Melanocyte of skin (primary cell): ENCODE measurements around the gene CSMD2. TPM values are rescaled to one million over a fixed set of nuclear protein-coding genes. Genes with fewer than 3 reads are reported as not detected.

Experiments used
- small RNA-seq, 2 donors: library from RNA; depleted of rRNA; stranded (forward); fragments of <200 nt; gene quantifications; one replicate each; pipeline ENCODE3, GENCODE V24; 2012
- total RNA-seq, 2 donors: library from RNA; depleted of rRNA; stranded (reverse); fragments of >200 nt; gene quantifications; 2 replicates each; pipeline ENCODE4 v1.2.3, GENCODE V29; 2012

Gene CSMD2
- total RNA-seq, result not detected

GRCh38 chr1:34164771-34165391 is at the start of gene CSMD2:
TSS of gene CSMD2 (minus strand) at chr1:34165230. CDS start at chr1:34165097, 133 bp downstream.

GRCh38 chr1:34176830-34177603 is 12.0 kb upstream of the CSMD2 start, which contains the start of gene C1orf94:
TSS of gene C1orf94 (plus strand) at chr1:34176907. CDS start at chr1:34177790, 883 bp downstream.

GRCh38 chr1:33863779-33864178 is 301.3 kb downstream of the CSMD2 start, which contains the start of gene HMGB4:
TSS of gene HMGB4 (plus strand) at chr1:33864079. CDS start at chr1:33864192, 113 bp downstream.

GRCh38 chr1:33472269-33472980 is 692.6 kb downstream of the CSMD2 start, which contains the start of gene ZSCAN20:
TSS of gene ZSCAN20 (plus strand) at chr1:33472645. CDS start at chr1:33479289, 6,644 bp downstream.

Small RNAs within 50 kb of the gene (small RNA-seq; reads per million reads assigned to genes)
- gene RNA5SP42, result 0.30 to 0.52 reads per million in 2 donors

Other genes starting within 250 kb of the CSMD2 start
- gene C1orf94, start 11.7 kb upstream of the CSMD2 start, total RNA-seq, result not detected